Right atrium auricular region (tissue), 2 donors: ENCODE data around the gene CREB5. TPM values are rescaled to one million over a fixed set of nuclear protein-coding genes. Genes with fewer than 3 reads are reported as not detected.

Experiments used
- DNase-seq: peaks from one replicate; pipeline ENCODE4 v3.0.0-alpha.2; 2019; ENCODE audit warnings: low spot score
- H3K27ac ChIP-seq, 2 donors: fragments of 200-600 bp; sonication (generic); 1 replicate in 1 of 2; 2 replicates in 1 of 2; pipeline ENCODE4 v1.5.1; 2016 to 2019
- H3K27me3 ChIP-seq, 2 donors: fragments of 200-600 bp; sonication (generic); one replicate each; pipeline versions ENCODE4 v1.5.1 to v1.6.0; 2017 to 2019
- H3K36me3 ChIP-seq: fragments of 200-600 bp; sonication (generic); one replicate; pipeline ENCODE4 v1.5.1; 2016
- H3K4me1 ChIP-seq, 2 donors: fragments of 200-600 bp; sonication (generic); one replicate each; pipeline versions ENCODE4 v1.5.1 to v1.6.0; 2017 to 2019
- H3K4me3 ChIP-seq, 2 donors: fragments of 200-600 bp; sonication (generic); 1 replicate in 1 of 2; 2 replicates in 1 of 2; pipeline ENCODE4 v1.5.1; 2017 to 2019; ENCODE audit warnings: mild to moderate bottlenecking in 1 of 2, moderate library complexity in 1 of 2
- H3K9me3 ChIP-seq, 2 donors: fragments of 200-600 bp; sonication (generic); one replicate each; pipeline ENCODE4 v1.5.1; 2019
- total RNA-seq, 2 donors: library from RNA; depleted of rRNA; stranded (reverse); fragments of >200 nt; gene quantifications; one replicate each; pipeline ENCODE4 v1.1.0, GENCODE V29; 2016
- TF ChIP-seq, protein P1 (sequence below), 2 donors: fragments of 200-600 bp; sonication (generic); IDR thresholded peaks; one replicate each; pipeline ENCODE4 v1.5.1; 2019; ENCODE audit warnings: antibody characterized with exemption in 2 of 2

Gene CREB5
- total RNA-seq, 2 donors from 2014 or later: 10.5 to 20.8 TPM

DNA sequence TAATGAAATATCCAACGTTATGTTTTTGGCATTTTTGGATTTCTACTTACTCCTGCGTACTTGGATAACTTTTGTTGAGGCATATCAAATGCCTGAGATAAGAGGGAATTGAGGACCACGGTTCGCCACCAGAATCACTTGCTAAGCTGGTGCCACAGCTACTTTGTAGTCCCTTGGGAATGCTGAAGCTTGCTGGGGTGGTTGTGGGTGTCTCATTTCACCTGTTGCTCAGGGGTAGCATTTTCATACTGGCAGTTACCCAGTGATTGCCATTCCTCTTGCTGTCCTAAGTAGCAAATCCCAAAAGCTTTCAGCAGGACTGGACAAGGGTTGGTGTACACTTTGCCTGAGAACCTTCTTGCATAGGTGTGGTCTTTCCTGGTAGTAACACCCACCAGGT lies 75.2 kb downstream of the CREB5 start:
- Histone ChIP-seq H3K27ac (no peak overlapping the region), H3K9me3 (no peaks in the 10 kb centered on the region), H3K4me3 (no peak overlapping the region), H3K36me3 (no peaks in the 10 kb centered on the region), H3K4me1 (no peaks in the 10 kb centered on the region), H3K27me3 (no peaks in the 10 kb centered on the region)
- TF ChIP-seq, protein P1, sequence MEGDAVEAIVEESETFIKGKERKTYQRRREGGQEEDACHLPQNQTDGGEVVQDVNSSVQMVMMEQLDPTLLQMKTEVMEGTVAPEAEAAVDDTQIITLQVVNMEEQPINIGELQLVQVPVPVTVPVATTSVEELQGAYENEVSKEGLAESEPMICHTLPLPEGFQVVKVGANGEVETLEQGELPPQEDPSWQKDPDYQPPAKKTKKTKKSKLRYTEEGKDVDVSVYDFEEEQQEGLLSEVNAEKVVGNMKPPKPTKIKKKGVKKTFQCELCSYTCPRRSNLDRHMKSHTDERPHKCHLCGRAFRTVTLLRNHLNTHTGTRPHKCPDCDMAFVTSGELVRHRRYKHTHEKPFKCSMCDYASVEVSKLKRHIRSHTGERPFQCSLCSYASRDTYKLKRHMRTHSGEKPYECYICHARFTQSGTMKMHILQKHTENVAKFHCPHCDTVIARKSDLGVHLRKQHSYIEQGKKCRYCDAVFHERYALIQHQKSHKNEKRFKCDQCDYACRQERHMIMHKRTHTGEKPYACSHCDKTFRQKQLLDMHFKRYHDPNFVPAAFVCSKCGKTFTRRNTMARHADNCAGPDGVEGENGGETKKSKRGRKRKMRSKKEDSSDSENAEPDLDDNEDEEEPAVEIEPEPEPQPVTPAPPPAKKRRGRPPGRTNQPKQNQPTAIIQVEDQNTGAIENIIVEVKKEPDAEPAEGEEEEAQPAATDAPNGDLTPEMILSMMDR (IDR thresholded peaks at IDR 0.05): no peak
- DNase-seq: no peak

DNA sequence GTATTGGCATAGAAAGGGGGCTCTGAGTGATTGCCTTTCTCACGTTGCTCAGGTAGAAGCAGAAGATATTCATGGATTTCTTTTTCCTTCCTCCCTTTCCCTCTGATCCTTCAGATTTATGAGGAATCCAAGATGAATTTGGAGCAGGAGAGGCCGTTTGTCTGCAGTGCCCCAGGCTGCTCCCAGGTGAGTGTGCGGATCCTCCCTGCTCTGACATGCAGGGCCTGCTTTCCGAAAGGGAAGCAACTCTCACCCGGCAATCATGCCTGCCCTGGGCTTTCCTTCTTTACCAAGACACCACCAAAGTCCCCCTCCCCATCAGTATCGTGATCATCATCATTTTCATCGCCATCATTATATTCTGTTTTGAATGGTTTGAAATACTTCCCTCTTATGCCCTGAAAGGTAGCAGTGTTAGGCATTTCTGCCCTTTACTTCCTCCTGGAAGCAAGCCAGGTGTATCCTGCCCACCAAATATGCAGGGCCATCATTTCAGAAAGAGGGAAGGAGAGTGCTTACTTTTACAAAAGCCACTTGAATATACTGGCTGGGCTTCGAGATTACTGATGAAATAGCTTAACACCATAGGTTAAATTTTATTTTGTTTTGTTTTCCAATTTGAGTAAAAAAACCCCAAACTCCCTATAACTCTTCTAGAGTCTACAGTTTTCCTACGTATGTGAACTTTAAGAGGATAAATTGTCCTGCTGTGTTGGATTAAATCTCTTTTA lies 75.9 kb downstream of the CREB5 start:
- no peak overlapping the region for H3K4me3 ChIP-seq
- no peaks in the 10 kb centered on the region for H3K36me3 ChIP-seq
- DNase-seq: no peak
- no peak overlapping the region for H3K27ac ChIP-seq
- no peaks in the 10 kb centered on the region for H3K27me3 ChIP-seq
- TF ChIP-seq, protein P1 (IDR thresholded peaks at IDR 0.05): no peak
- no peaks in the 10 kb centered on the region for H3K4me1 ChIP-seq
- no peaks in the 10 kb centered on the region for H3K9me3 ChIP-seq

DNA sequence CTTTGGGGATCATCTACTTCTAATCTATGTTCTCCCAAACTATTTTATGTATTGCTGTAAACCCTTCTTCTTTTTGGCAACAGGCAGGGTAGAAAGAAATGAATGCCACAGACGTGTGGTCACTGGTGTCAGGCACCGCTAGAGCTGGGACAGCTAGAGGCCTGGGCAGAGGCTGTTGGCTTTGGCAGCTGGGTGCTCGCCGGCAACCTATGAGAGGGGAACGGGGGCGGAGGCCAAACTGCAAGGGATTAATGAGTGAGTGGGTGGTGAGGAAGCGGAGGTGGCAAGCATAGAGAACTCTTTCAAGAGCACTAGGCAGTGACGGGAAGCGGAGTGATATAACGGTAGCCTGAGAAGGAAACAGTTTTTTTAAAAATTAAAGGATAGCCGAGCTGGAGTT lies 78.5 kb downstream of the CREB5 start:
- Histone ChIP-seq H3K27ac (no peak overlapping the region), H3K4me3 (no peak overlapping the region), H3K9me3 (no peaks in the 10 kb centered on the region), H3K27me3 (no peaks in the 10 kb centered on the region), H3K4me1 (no peaks in the 10 kb centered on the region), H3K36me3 (no peaks in the 10 kb centered on the region)
- TF ChIP-seq, protein P1 (IDR thresholded peaks at IDR 0.05): no peak
- no peak for DNase-seq

DNA sequence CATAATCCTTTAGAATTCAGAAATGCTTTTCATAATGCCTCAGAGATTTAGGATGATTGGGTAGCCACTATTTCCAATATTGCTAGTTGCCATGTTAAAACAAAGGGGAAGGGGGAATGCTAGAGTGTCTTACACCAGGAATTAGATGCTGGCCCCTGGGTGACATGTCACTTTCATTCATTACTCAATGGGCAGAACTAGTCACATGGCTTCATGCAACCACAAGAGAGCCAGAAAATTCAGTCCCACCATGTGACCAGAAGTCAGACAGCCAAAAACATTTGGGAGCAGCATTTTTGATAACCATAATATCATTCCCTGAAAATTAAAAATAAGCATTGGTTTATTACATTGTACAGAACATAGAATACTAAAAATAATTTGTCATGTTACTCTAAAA lies 81.2 kb downstream of the CREB5 start:
- TF ChIP-seq, protein P1 (IDR thresholded peaks at IDR 0.05): no peak
- DNase-seq: no peak
- no peak overlapping the region for H3K4me3 ChIP-seq
- H3K36me3 ChIP-seq: no peaks in the 10 kb centered on the region
- no peaks in the 10 kb centered on the region for H3K27me3 ChIP-seq
- no peak overlapping the region for H3K27ac ChIP-seq
- no peaks in the 10 kb centered on the region for H3K4me1 ChIP-seq
- H3K9me3 ChIP-seq: no peaks in the 10 kb centered on the region

DNA sequence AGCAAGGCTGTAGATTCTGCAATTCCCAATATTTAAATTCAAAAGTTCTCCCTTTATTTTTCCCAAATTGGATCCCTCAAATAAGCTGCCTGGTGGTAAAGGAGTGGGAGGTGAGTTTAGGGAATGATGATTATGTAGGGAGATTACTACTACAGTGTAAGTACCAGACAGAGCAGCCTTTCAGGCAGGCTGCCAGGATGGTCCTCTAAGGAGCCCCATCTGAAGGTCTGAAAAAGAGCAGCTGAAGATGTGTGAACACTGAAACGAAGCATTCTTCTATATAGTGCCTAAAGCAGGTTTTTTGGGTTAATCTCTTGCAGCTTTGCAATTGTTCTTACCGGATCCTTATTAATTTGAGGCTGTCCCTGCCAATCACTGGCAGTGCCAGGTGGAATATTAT lies 84.7 kb downstream of the CREB5 start:
- H3K4me3 ChIP-seq: no peak overlapping the region
- H3K4me1 ChIP-seq: no peaks in the 10 kb centered on the region
- TF ChIP-seq, protein P1 (IDR thresholded peaks at IDR 0.05): no peak
- no peaks in the 10 kb centered on the region for H3K9me3 ChIP-seq
- H3K27ac ChIP-seq: no peak overlapping the region
- no peaks in the 10 kb centered on the region for H3K36me3 ChIP-seq
- DNase-seq: no peak
- no peaks in the 10 kb centered on the region for H3K27me3 ChIP-seq

DNA sequence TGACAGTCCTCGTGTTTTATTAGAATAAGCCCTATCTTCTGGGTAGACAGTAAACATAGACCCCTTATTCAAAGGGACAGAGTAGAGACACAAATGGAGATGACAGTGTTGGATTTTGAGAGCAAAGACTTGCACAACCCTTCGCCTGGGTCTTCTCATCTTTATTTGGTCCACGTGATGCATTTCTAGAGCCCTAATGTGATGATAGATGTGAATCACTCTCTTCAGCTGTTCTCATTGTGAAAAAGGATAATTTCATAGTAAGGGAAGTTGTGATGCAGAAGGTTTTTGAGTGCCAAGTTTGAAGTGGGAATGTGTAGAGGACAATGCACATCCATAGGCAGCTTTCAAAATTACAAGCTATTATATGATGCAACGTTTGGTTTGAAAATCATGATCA lies 86.3 kb downstream of the CREB5 start:
- TF ChIP-seq, protein P1 (IDR thresholded peaks at IDR 0.05): no peak
- Histone ChIP-seq H3K27ac (no peak overlapping the region), H3K9me3 (no peaks in the 10 kb centered on the region), H3K4me3 (no peak overlapping the region), H3K4me1 (no peaks in the 10 kb centered on the region), H3K36me3 (no peaks in the 10 kb centered on the region), H3K27me3 (no peaks in the 10 kb centered on the region)
- DNase-seq: no peak
